A204.1 (cell line): Measurements from ENCODE around the gene HSPA2.
A peak's percentile ranks its signal among the peaks of the same experiment; 100 is the strongest.

ENCODE experiments used
- FAIRE-seq: peaks from 2 replicates; lab custom pipeline; 2012; peaks lifted over from hg19 to GRCh38; lab: Jason Lieb, UNC

HSPA2 gene

DNA sequence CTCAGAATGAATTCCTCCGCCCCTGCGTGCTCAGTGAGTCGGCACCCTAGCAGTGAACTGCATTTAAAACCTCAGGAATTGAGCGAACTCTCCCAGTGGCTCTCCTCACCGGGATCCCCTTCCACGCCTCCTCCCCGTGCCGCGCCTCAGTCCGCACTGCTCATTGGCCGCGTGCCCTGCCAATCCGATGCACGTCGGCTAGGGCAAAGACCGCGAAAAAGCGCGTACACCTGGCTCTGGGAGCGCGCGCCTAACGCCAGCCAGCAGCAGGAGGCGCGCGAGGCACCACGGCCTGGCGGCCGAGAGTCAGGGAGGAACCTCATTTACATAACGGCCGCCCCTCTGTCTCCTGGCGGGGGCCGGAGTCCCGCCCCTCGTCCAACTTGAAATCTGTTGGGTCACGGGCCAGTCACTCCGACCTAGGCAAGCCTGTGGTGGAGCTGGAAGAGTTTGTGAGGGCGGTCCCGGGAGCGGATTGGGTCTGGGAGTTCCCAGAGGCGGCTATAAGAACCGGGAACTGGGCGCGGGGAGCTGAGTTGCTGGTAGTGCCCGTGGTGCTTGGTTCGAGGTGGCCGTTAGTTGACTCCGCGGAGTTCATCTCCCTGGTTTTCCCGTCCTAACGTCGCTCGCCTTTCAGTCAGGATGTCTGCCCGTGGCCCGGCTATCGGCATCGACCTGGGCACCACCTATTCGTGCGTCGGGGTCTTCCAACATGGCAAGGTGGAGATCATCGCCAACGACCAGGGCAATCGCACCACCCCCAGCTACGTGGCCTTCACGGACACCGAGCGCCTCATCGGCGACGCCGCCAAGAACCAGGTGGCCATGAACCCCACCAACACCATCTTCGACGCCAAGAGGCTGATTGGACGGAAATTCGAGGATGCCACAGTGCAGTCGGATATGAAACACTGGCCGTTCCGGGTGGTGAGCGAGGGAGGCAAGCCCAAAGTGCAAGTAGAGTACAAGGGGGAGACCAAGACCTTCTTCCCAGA lies at the start of gene HSPA2:
Gene HSPA2 (plus strand): TSS at position 534 of the 995 bp plus-strand sequence. CDS start 109 bp downstream, at position 643.
- peak; percentile 55 for FAIRE-seq

DNA sequence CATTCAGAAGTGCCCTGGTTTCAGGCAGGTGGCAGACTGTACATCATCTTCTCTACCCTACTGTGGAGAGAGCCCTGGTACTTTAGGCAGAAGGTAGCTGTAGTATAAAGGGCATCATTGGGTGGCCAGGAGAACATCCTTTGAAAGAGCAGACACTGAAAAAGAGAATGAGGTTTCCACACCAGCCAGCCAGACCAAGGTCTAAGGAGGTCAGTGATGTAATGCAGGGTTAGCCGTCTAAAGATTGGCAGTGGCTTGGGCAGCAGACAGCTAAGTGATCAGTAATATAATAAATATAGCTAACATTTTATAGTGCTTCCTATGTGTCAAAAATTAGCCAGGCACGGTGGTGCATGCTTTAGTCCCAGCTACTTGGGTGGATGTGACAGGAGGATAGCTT lies 48.9 kb upstream of the HSPA2 start:
- FAIRE-seq = no peak

DNA sequence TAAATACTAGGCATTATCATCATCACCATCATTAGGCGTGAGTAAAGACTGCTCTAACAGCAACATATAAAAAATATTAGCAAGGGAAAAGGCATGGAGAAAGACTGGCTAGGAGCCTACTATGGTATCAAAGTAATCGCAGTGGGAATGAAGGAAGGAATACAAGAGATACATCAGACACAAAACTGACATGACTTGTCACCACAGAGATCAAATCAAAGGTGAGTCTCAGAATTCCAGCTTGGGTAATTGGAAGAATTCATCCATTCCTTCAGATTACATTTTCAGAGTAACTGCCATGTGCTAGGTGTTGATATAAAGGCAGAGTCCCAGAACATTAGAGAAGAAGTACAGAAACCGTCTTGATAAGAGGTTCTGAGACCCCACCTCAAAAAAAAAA lies 47.1 kb upstream of the HSPA2 start:
- FAIRE-seq = no peak

DNA sequence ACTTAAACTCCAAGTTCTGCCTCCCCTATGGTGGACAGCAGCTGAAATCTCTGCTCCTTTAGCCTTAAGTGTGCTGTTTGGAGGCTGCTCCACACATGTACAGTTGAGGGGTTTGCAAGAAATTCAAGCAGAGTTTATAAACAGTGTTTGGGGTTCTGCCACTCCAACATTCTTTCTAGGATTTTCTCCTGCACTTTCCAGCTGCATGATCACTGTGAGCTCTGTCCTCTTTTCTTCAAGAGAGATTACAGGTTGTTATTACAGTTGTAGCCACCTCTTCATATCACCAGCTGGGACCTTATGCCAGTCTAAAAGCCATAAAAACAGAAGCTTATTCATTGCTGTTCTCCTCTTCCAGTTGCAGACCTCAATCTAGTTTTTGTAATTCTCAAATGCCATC lies 45.3 kb upstream of the HSPA2 start:
- no peak for FAIRE-seq

DNA sequence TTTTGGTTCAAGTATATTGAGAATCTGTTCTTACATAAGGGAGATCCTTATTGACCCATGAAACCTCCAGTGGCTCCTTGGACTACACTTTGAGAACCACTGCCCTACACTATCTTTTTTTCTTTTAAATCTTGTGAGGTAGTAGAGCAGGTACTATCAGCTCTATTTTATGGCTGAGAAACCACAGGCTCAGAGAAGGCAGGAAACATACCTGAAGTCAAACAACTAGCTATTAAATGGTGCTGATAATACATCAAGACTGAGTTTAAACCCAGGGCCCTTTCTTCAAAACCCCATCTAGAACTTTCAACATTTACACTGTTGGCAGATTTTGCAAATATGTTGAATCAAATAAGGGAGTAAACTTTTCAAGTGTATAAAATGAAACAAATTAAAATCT lies 43.8 kb upstream of the HSPA2 start:
- FAIRE-seq = no peak

DNA sequence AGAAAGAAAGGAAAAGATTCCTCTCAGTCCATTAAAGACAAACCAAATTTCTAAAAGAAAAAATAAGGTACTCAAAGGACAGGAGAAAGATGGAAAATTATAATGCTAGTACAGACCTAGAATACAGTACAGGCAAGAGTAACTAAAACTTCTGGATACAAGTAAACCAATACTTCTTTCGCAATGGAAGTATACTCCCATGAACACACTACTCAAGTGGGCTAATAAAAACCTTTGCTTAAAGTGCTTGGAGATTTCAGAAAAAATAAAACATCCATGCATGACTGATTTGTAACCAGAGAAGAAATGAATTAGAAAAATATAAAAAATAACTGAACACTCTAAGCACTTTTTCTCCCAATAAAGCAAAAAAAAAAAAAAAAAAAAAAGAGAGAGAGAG lies 40.5 kb upstream of the HSPA2 start:
- no peak for FAIRE-seq

DNA sequence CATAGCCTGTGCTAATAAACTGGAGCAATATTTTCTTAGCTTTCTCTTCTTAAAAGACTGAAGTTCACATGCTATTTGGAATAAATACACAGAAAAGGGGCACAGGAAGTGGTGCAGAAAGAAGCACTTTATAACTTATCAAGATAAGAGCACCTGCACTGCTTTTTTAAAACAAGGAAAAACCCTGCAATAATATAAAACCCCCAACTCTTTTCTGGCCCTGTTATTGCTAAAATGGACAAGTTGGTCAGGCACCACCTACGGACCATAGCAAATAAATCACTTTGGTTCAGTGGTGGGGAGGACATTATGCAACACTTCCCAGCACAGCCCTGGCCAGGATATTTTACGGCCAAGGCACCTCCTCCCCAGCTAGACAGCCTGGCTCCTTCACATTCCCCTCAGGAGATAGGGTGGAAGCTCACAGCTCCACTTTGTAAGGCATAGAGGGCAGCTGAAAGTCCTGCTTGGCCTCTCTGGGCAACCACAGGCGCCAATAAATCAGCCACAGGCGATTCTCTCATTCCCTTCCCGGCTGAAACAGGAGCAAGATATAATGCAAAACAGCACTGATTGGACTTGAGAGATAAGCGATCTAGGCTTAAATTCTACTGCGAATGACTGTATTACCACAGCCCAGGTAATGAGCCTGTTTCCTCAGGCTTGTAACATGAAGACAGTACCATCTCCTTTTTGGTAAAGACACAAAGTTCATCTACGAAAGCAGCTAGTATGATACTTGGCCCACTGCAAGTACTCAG lies 39.0 kb upstream of the HSPA2 start:
- no peak for FAIRE-seq

DNA sequence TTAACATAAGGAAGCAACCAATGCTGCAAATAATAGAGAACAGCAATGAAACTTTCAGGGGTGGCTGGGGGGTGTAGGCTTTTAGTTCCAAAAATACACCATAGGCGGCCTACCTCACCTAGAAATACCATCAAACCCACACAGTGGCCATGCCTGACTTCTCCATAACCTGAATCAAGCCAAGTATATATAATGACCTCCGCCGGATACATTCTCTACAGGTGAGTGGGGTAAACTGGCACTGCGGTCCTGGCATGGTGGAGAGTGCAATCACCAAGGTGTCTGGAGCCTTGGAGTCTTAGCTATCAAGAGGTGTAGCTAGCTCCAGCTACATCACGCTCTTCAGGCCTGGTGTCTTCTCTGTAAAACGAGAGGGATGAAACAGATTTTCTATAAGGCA lies 38.1 kb upstream of the HSPA2 start:
- no peak for FAIRE-seq

DNA sequence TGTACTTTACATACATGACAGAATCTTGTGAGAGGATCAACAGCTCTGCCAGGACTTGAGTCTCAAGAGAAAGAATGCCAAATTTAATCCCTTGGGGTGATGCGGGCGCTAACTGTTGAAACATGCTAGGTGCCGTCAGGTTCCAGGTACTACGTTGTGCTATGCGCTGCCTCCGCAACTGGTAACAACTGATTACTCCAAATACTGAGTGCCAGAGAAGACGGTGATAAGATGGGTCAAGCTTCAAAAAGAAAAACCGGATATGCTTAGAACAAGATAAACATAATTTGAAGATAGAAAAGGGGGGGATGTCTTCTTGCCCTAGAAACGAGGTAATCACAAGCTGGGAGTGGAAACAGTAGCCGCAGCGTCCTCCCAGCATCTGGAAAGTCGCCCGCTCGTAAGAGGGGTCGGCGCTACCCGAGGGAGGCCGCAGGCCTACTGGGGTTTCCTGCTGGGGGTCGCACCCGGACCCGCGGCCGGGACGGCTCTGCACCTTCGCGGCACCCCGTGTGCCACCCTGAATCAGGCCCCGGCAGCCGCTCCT lies 37.6 kb upstream of the HSPA2 start:
- FAIRE-seq = no peak

DNA sequence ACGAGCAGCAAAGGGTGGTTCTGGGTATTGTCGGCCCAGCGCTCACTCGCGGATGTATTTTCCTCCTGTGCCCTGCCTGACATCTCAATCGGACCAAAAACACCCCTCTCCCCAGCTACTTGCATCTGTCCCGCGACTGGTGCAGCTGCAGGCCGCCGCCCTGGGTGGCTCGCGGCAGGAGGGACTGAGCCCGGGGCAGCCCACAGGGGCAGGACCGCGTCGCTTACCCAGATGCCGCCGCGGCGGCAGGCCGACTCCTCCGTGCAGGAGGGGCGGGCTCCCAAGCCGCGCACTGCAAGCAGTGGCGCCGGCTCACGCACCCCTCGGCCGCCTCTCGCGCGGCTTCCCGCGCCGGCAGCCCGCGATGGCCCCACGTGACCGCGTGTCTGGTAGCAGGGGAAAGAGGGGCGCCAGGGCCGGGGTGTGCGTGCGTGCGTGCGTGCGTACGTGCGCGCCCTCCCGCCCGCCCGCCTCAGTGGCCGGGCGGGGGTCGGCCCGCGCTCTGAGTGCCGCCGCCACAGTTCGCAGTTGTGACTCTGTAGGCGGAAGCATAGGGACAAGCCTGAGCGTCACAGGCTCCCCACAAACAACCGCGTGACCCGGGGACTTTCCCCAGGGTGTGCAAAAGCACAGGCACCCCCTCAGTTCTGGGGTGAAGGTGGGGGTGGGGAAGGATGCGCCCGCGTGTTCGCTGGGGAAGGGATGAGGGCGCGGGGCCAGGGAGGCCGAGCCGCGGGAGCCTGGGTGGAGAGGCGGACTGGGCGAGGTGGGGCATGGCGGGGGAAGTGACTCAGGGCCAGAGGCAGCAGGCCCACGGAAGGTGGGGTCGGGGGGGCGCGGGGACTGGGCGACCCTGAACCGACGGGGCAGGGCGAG lies 36.9 kb upstream of the HSPA2 start, which contains the start of gene ZBTB25:
Gene ZBTB25 (minus strand): TSS at position 405 of the 876 bp plus-strand sequence. CDS start 13,305 bp downstream, outside the sequence.
- no peak for FAIRE-seq

DNA sequence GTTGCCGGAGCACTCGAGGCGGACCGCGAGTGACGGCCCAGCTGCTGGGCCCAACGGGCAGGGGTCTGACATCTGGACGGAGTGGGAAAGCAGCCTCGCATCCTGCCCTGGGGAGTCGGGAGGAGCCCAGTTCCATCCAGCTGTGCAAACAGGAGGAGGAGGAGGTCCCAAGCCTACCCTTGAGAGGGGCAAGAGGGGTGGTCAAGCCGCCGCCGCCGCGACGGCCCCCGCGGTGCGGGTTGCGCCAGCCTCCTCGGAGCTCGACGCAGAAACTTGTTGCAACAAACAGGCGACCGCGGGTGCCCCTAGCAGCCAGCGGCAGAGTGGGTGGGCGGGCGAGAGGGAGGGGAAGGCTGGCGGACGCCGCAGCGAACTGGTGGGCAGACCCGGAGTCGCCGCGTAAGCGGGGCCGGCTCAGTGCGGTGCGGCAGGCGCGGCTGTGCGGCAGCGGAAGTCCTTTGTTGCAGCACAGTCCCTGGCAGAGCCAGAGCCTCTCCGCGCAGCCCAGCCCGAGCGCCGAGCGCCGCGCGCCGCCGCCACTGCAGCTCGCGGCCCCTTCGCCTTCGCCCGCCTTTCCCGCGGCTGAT lies 36.1 kb upstream of the HSPA2 start, which contains the start of gene ZBTB1:
Gene ZBTB1 (plus strand): TSS at position 461 of the 587 bp plus-strand sequence. CDS start 16,735 bp downstream, outside the sequence.
- no peak for FAIRE-seq

DNA sequence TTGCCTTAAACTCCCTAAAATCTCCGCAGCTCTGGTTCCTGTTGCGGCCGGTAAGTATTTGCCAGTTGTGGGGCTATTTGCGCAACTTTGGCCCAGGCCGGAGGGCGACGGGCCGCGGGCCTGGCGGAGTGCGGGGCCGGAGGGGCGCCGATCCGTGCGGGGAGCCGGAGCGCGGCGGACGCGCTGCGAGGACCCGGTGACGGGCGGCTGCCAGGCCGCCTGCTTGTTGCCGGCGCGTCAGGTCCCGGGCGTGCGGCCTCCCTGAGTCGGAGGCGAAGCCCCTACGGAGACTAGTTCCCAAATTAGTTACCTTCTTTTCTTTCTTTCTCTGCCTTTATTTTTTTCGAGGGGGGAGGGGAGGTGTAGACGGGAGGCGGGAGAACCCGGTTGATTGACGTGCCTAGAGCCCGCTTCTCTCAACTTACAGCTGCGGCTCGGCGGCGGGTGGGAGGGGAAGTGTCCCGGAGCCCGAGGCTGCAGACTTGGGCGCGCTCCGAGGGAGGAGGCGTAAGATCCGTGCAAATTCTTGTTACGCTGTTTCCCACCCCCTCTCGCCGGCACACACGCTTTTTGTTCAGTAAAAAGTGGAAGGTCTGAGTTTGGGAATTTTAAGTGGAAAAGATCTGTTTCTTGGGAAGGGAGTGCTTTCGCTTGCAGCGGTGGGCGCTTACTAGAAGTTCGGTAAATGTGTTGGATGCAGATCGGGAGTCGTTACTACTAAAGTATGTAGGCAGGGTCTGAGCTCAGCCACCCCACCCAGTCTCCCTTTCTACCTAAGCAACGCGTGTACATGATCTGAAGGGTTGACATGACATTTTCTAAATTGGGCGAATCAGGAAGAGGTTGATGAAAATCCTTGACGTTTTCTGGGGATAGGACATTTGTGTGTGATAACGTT lies 35.4 kb upstream of the HSPA2 start:
- FAIRE-seq = no peak

DNA sequence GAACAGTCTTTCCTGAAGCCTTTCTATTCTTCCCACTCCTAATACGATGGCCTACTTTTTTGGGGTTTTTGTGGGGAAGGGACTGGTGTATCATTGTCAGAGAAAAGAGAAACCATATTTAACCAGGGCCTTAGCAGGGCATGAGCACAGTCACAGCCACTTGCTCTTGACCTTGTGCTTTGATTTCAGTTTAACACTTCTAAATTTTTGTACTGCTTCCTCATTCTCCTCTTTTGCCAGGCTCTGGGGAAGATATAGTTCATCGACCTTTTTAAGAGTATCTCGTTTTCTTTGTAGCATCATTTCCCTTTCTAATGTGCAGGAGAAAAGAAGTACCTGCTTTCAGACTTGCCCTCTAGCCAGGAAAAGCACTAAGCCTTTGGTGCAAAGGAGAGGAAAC lies 33.8 kb upstream of the HSPA2 start:
- FAIRE-seq = no peak

DNA sequence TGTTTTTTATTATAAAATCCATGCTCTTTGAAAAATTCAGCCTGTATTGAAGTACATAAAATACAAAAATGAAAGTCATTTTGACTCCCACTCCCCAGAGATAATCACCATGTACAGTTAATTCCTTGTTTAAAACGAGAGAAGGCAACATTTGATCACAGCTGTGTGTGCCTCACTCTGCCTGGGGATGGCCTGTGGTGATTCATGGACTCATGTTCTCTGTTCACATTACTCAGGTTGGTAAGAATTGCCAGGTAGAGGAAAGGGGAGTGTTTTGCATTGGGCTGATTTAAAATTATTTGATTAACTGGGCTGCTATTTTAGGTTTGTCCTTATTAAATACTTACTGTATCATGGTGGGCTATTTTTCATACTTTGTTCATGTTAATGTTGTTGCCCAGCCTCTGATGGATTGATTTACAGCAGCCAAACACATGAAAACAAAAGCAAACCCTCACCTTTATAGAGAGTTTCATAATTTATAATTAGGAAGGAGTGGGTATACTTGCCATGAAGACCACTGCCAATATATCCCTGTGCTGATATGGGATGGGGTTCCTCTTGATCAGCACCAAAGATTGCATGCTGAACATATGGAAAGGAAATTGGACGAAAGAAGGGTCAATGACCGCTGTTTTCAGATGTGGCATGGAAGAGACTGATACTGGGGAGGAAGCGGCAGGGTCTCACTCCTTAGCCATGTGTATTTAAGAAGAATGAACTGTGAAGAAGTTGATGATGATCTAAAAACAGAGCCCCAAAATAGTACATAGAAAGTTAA lies 33.0 kb upstream of the HSPA2 start:
- no peak for FAIRE-seq

DNA sequence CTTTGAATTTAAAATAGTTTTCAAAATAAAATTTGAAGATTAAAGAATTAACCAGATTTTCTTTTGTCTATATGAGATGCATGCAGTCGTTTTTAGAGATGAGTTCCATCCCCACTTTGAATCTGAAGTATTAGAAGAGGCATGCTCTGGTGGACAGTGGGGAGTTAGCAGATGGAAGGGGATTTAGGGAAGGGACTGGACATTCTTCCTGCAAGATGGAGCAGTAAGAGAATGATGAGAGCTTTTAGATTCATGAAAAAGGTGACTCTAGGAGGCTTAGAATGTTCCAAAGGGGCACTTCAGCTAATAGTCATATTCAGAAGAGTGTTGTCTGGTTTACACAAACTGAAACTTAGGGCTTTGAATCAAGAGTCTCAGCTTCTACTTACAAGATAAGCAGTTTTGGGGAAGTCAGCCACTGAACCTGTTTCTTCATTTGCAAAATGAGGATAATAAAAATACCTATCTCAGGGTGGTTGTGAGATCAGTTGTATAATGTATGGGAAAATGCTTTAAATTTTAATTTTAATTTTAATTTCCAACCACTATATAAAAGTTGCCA lies 32.2 kb upstream of the HSPA2 start:
- no peak for FAIRE-seq

DNA sequence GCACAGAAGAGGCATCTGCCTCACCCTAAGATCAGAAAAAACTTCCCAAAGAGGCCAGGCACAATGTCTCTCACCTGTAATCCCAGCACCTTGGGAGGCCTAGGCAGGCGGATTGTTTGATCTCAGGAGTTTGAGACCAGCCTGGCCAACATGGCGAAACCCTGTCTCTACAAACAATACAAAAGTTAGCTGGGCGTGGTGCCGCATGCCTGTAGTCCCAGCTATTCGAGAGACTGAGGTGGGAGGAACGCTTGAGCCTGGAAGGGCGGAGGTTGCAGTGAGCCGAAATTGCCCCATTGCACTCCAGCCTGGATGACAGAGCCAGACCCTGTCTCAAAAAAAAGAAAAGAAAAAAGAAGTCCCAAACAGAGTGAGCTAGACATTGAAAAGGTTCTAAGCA lies 31.5 kb upstream of the HSPA2 start:
- no peak for FAIRE-seq

DNA sequence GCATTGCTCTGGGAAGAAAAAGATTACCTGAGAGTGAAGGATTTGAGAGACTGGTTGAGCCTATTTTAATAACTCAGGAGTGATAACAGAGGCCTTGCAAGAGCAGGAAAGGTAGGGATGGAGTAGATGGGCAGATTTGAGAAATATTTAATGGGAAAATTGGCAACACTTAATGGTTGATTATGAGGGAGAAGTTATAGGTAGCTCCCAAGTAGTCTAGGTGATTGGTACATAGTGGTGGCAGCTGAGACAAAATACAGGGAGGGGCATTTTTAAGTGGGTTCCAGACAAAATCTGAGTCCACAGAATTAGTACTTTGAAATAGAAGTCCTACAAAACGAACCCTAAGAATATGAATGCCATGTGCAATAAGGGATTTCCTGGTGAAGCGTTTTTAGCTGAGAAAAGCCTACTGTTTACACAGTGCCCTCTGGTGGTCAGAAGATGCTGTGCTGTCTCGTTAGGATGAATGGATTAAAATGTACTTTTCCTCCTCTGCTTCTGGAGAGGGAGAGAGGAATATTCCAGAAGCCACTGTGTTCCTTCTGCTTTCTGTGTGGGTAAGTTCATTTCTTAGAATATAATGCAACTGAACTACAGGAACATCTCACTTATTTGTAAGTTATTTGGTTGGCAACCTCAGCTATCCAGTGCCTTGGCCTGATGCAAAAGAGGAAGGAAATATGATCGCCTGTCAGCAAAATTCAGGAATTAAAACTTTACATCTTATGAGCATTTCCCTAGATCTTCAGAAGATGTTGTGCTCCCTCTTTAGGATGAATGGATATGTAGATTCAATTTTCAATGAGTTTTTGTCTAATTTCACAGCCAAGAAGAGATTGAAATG lies 29.5 kb upstream of the HSPA2 start:
- peak; percentile 78 for FAIRE-seq

DNA sequence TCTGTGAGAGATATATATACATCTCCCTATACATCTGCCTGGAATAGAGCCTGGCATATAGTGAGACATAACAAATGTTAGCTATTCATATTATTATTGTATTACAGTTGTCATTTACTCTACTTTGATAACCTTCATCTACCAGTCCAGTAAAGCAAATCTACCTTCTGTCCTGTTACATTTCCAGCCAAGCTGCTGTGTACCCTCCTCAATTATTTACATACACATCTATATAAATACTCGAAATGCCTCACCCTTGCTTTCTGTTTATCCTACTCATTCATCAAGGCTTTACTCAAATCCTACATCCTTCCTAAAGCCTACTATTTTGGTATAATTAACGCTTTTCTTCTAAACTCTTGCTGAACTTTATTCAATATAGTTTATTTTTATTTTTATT lies 27.3 kb upstream of the HSPA2 start:
- no peak for FAIRE-seq
